ENCODE results near the gene CLCF1. TPM values are rescaled to one million over a fixed set of nuclear protein-coding genes. Genes with fewer than 3 reads are reported as not detected.

The CLCF1 gene
- total and polyA plus RNA-seq, 2 of the 13 experiments (the other 11 are each of a cell fraction or from before 2014, with no cell fraction given) = 0.49 to 0.78 TPM

- TF ChIP-seq STAG1 (CRISPR knock-in tag; IDR thresholded peaks at IDR 0.05) (peak; percentile 87), FOXP1 (IDR thresholded peaks at IDR 0.05) (no peak), FOXP1 (CRISPR knock-in tag; IDR thresholded peaks at IDR 0.05) (no peak), SATB2 (CRISPR knock-in tag; IDR thresholded peaks at IDR 0.05) (no peak), ZFP90 (CRISPR knock-in tag; IDR thresholded peaks at IDR 0.05; ENCODE audit: borderline replicate concordance) (no peak), ZNF629 (CRISPR knock-in tag; conservative IDR thresholded peaks at IDR 0.05) (no peak), KLF16 (CRISPR knock-in tag; IDR thresholded peaks at IDR 0.05) (peak in 1 of 2 experiments; percentile 62; a peak in 1 of 4 replicates), CCAR2 (optimal IDR thresholded peaks at IDR 0.05; ENCODE audit: low read depth, low read length) (peak; percentile 53), ATAD3A (CRISPR knock-in tag; IDR thresholded peaks at IDR 0.05) (no peak), ZNF331 (CRISPR knock-in tag; IDR thresholded peaks at IDR 0.05) (peak; percentile 47; the same call in 1 of the 2 replicates), HMG20B (CRISPR knock-in tag; conservative IDR thresholded peaks at IDR 0.05) (0 out of 2 replicates have a peak, but pooled peaks have one; percentile 49), ZNF12 (CRISPR knock-in tag; IDR thresholded peaks at IDR 0.05) (no peak), RFX5 (IDR thresholded peaks at IDR 0.05; ENCODE audit: low read depth, low read length) (no peak), ZBTB1 (CRISPR knock-in tag; IDR thresholded peaks at IDR 0.05; ENCODE audit: borderline replicate concordance) (no peak), ZNF576 (CRISPR knock-in tag; IDR thresholded peaks at IDR 0.05) (no peak), ETV5 (CRISPR knock-in tag; IDR thresholded peaks at IDR 0.05; ENCODE audit: borderline replicate concordance) (peak; percentile 42; the same call in 1 of the 2 replicates), JUND (CRISPR knock-in tag; IDR thresholded peaks at IDR 0.05) (no peak), EP300 (IDR thresholded peaks at IDR 0.05; ENCODE audit: low read depth in 2 of 2, low read length in 2 of 2) (0 out of 4 replicates have a peak, but pooled peaks of 1 of the 2 experiments have one; percentile 12), EP300 (CRISPR knock-in tag; IDR thresholded peaks at IDR 0.05; ENCODE audit: borderline replicate concordance) (no peak), CENPT (CRISPR knock-in tag; IDR thresholded peaks at IDR 0.05; ENCODE audit: low read depth) (no peak), ZNF781 (CRISPR knock-in tag; IDR thresholded peaks at IDR 0.05; ENCODE audit: borderline replicate concordance, not compliant biosample characterization) (peak; percentile 63), ZNF776 (CRISPR knock-in tag; IDR thresholded peaks at IDR 0.05) (no peak), ZNF501 (CRISPR knock-in tag; IDR thresholded peaks at IDR 0.05) (no peak), POLR2AphosphoS5 (IDR thresholded peaks at IDR 0.05; ENCODE audit: low read depth, low read length) (no peak), SAP130 (CRISPR knock-in tag; IDR thresholded peaks at IDR 0.05; ENCODE audit: low read depth) (peak; percentile 56), ZNF768 (CRISPR knock-in tag; IDR thresholded peaks at IDR 0.05) (no peak), HNRNPLL (IDR thresholded peaks at IDR 0.05; ENCODE audit: low read depth, low read length, poor library complexity, severe bottlenecking) (no peak), TBL1XR1 (IDR thresholded peaks at IDR 0.05; ENCODE audit: borderline replicate concordance, low read length, partially characterized antibody) (peak; percentile 13), ZNF580 (CRISPR knock-in tag; IDR thresholded peaks at IDR 0.05; ENCODE audit: borderline replicate concordance, low read depth) (peak; percentile 78; the same call in 1 of the 2 replicates), ZFP36L1 (CRISPR knock-in tag; IDR thresholded peaks at IDR 0.05) (0 out of 2 replicates have a peak, but pooled peaks have one; percentile 25), NFRKB (IDR thresholded peaks at IDR 0.05) (no peak), CREB3 (CRISPR knock-in tag; IDR thresholded peaks at IDR 0.05) (no peak), ZNF549 (CRISPR knock-in tag; IDR thresholded peaks at IDR 0.05) (no peak), NFE2L1 (CRISPR knock-in tag; IDR thresholded peaks at IDR 0.05; ENCODE audit: borderline replicate concordance) (no peak)
These were observed 16.4 kb downstream of the CLCF1 start (continued) for GRCh38 chr11:67356864-67357561.

Measured in HepG2 (cell line).